HEK293 (cell line): ENCODE measurements around the gene CRTC1.

Experiments
- CTCF ChIA-PET: fragments of 350-600 bp; formaldehyde crosslinking; extraction: SDS; loops from one replicate; lab custom pipeline; 2021; ENCODE audit warnings: antibody characterized with exemption; lab: Yijun Ruan, JAX
- POLR2A ChIA-PET: fragments of 300-600 bp; formaldehyde crosslinking; extraction: SDS; loops from one replicate; lab custom pipeline; 2020; ENCODE audit warnings: antibody characterized with exemption, inconsistent platforms; lab: Yijun Ruan, JAX
- H3K27ac ChIP-seq: fragments of 200-500 bp; sonication (Bioruptor generic); 2 replicates; pipeline ENCODE4 v1.5.1; 2014; ENCODE audit warnings: low read depth, low read length, control low read depth, inconsistent platforms; ENCODE audit errors: extremely low read depth
- H3K36me3 ChIP-seq, 2 experiments: fragments of 200-500 bp in 1 of 2; sonication (Bioruptor generic) in 1 of 2; 1 replicate in 1 of 2; 2 replicates in 1 of 2; pipeline ENCODE4 v1.5.1; 2014 to 2017; ENCODE audit warnings: inconsistent platforms in 2 of 2, low read length in 2 of 2; ENCODE audit not compliant: control insufficient read depth in 2 of 2, insufficient read depth in 1 of 2
- H3K4me1 ChIP-seq: fragments of 200-500 bp; sonication (Bioruptor generic); 2 replicates; pipeline ENCODE4 v1.5.1; 2014; ENCODE audit warnings: mild to moderate bottlenecking, low read length, inconsistent platforms; ENCODE audit not compliant: control insufficient read depth, insufficient read depth
- H3K4me3 ChIP-seq: 2 replicates; pipeline ENCODE4 v1.5.1; 2011; ENCODE audit warnings: low read depth, mild to moderate bottlenecking, control low read depth, low read length, moderate library complexity
- H3K9me3 ChIP-seq: fragments of 200-500 bp; sonication (Bioruptor generic); 2 replicates; pipeline ENCODE4 v1.5.1; 2014; ENCODE audit warnings: low read depth, low read length, inconsistent platforms; ENCODE audit not compliant: control insufficient read depth, insufficient read depth
- GLI4 ChIP-seq: fragments of 450-650 bp; formaldehyde crosslinking; IDR thresholded peaks from 2 replicates; pipeline ENCODE4 v1.5.1; 2016; ENCODE audit warnings: missing biosample characterization, missing genetic modification characterization
- KLF7 ChIP-seq: fragments of 450-650 bp; formaldehyde crosslinking; IDR thresholded peaks from 2 replicates; pipeline ENCODE4 v1.5.1; 2016; ENCODE audit warnings: missing biosample characterization, missing genetic modification characterization, borderline replicate concordance
- MZF1 ChIP-seq: fragments of 450-650 bp; formaldehyde crosslinking; IDR thresholded peaks from 2 replicates; pipeline ENCODE4 v1.5.1; 2017; ENCODE audit warnings: missing biosample characterization, missing genetic modification characterization, borderline replicate concordance
- RBAK ChIP-seq: fragments of 450-650 bp; formaldehyde crosslinking; IDR thresholded peaks from 2 replicates; pipeline ENCODE4 v1.5.1; 2016; ENCODE audit warnings: missing biosample characterization, missing genetic modification characterization
- ZNF175 ChIP-seq: fragments of 450-650 bp; formaldehyde crosslinking; IDR thresholded peaks from 2 replicates; pipeline ENCODE4 v1.5.1; 2016; ENCODE audit warnings: missing biosample characterization, missing genetic modification characterization
- ZNF561 ChIP-seq: fragments of 450-650 bp; IDR thresholded peaks from 2 replicates; pipeline ENCODE4 v1.5.1; 2018; ENCODE audit warnings: missing biosample characterization, missing genetic modification characterization, borderline replicate concordance
- ZNF654 ChIP-seq: fragments of 450-650 bp; formaldehyde crosslinking; IDR thresholded peaks from 2 replicates; pipeline ENCODE4 v1.5.1; 2016; ENCODE audit warnings: low read depth, missing biosample characterization, missing genetic modification characterization
- ZNF660 ChIP-seq: fragments of 450-650 bp; IDR thresholded peaks from 2 replicates; pipeline ENCODE4 v1.5.1; 2018; ENCODE audit warnings: missing biosample characterization, mild to moderate bottlenecking, missing genetic modification characterization
- TF ChIP-seq, protein P1 (sequence below): fragments of 450-650 bp; IDR thresholded peaks from 2 replicates; pipeline ENCODE4 v1.5.1; 2018; ENCODE audit warnings: missing biosample characterization, mild to moderate bottlenecking, missing genetic modification characterization
- TF ChIP-seq, protein P2 (sequence below): fragments of 450-650 bp; formaldehyde crosslinking; IDR thresholded peaks from 2 replicates; pipeline ENCODE4 v1.5.1; 2017; ENCODE audit warnings: missing biosample characterization, mild to moderate bottlenecking, missing genetic modification characterization, moderate library complexity
- TF ChIP-seq, protein P3 (sequence below): fragments of 450-650 bp; formaldehyde crosslinking; IDR thresholded peaks from 2 replicates; pipeline ENCODE4 v1.5.1; 2016; ENCODE audit warnings: missing biosample characterization, missing genetic modification characterization

CRTC1 gene

DNA sequence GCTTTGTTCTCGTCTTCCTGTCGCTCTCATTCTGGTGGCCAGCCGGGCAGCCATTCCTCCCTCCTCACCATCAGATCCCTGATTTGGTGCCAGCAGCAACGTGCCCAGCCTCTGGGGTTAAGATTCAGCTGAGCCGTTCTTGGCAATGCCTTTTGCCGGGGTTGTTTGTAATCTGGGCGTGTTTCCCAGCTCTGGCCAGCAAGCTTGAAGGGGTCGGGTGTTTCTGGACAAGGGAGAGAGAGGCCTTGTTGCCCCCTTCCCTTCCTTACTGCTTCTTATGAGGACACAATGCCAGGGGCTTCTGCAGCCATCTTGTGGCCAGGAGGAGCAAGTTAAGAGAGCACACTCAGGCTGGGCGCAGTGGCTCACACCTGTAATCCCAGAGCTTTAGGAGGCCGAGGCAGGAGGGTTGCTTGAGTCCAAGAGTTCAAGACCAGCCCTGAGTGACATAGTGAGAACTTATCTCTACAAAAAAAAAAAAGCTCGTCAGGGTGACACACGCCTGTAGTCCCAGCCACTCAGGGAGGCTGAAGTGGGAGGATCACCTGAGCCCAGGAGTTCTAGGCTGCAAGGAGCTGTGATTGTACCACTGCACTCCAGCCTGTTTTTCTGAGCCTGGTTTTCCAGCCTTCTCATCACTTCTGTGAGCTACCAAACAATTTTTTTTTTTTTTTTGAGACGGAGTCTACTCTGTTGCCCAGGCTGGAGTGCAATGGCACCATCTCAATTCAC is 10.7 kb upstream of the CRTC1 start:
- Histone ChIP-seq H3K9me3 (no peaks in the 10 kb centered on the region), H3K4me3 (no peak overlapping the region), H3K36me3 (peaks cover 0 to 22% of the 10 kb centered on the region in 2 experiments; a peak in 1 of 3 replicates), H3K4me1 (no peaks in the 10 kb centered on the region), H3K27ac (no peak overlapping the region)
- POLR2A ChIA-PET: interaction anchor here (0.6 to 1.0 kb wide), 3 partner anchors 79 to 118 kb away, joined by 3 to 9 read pairs (median 4); no protein-coding TSS in a partner anchor
- CTCF ChIA-PET: interaction anchor here (0.5 to 0.6 kb wide), 3 partner anchors 163 to 1243 kb away, joined by 3 to 7 read pairs (median 3); no protein-coding TSS in a partner anchor
- TF ChIP-seq ZNF175: no peak
- TF ChIP-seq, protein P1, sequence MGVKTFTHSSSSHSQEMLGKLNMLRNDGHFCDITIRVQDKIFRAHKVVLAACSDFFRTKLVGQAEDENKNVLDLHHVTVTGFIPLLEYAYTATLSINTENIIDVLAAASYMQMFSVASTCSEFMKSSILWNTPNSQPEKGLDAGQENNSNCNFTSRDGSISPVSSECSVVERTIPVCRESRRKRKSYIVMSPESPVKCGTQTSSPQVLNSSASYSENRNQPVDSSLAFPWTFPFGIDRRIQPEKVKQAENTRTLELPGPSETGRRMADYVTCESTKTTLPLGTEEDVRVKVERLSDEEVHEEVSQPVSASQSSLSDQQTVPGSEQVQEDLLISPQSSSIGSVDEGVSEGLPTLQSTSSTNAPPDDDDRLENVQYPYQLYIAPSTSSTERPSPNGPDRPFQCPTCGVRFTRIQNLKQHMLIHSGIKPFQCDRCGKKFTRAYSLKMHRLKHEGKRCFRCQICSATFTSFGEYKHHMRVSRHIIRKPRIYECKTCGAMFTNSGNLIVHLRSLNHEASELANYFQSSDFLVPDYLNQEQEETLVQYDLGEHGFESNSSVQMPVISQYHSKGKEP (tag by site-specific recombination): no peak
- TF ChIP-seq, protein P2, sequence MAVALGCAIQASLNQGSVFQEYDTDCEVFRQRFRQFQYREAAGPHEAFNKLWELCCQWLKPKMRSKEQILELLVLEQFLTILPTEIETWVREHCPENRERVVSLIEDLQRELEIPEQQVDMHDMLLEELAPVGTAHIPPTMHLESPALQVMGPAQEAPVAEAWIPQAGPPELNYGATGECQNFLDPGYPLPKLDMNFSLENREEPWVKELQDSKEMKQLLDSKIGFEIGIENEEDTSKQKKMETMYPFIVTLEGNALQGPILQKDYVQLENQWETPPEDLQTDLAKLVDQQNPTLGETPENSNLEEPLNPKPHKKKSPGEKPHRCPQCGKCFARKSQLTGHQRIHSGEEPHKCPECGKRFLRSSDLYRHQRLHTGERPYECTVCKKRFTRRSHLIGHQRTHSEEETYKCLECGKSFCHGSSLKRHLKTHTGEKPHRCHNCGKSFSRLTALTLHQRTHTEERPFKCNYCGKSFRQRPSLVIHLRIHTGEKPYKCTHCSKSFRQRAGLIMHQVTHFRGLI (tag by site-specific recombination): no peak

DNA sequence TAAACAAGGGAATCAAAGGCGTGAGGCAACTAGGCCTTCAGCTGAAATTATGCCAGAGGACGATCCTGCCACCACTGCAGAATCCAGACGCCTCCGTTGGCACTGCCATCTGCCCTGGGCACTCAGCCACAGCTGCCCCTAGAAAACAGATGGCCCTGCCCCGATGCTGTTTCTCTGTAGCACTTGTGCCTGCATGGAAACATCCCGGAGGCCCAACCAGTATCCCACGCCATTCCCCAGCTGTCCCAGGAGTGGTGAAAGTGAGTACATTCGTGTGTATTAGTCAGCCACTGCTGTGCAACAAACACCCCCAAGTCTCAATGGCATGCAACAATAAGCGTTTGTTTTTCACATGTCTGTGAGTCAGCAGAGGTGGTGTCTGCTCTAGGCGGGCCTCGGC is 8.9 kb upstream of the CRTC1 start:
- Histone ChIP-seq H3K4me1 (no peaks in the 10 kb centered on the region), H3K36me3 (peaks cover 0 to 5% of the 10 kb centered on the region in 2 experiments; a peak in 1 of 3 replicates), H3K4me3 (no peak overlapping the region), H3K9me3 (no peaks in the 10 kb centered on the region), H3K27ac (no peak overlapping the region)
- ChIA-PET POLR2A (interaction anchor here (0.7 kb wide), 2 partner anchors 80 to 142 kb away, joined by 3 read pairs; no protein-coding TSS in a partner anchor), CTCF (interaction anchor here (0.7 to 1.4 kb wide), 2 partner anchors 26 to 132 kb away, joined by 3 read pairs; no protein-coding TSS in a partner anchor)
- TF ChIP-seq RBAK (tag by site-specific recombination) (peak; percentile 99), GLI4 (tag by site-specific recombination) (no peak), MZF1 (tag by site-specific recombination) (no peak), KLF7 (tag by site-specific recombination) (no peak)

DNA sequence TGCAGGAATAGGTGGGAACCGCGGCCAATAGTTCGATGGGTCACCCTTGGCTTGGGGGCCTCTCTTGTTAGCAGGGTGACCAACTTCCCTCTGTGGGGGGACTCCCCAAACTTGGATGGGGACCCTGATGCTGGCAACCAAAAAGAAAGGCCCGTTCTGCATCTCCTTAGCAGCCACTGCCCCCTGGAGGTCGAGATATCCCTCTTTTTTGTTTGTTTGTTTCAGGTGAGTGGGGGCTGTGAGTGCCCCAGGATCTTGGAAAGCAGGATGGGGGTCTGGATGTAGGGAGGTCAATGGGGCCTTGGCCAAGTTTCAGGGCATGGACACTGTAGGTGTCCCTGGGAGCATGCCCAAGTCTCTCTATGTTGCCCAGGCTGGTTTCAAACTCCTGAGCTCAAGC is 7.7 kb upstream of the CRTC1 start:
- CTCF ChIA-PET: interaction anchor here (0.7 to 2.4 kb wide), 8 partner anchors 82 to 439 kb away, joined by 3 to 14 read pairs (median 6); partner anchors contain the start of gene REX1BD
- H3K4me3 ChIP-seq: no peak overlapping the region
- H3K9me3 ChIP-seq: no peaks in the 10 kb centered on the region
- no peak overlapping the region for H3K27ac ChIP-seq
- no peaks in the 10 kb centered on the region for H3K4me1 ChIP-seq
- POLR2A ChIA-PET: interaction anchor here (1.5 kb wide), 1 partner anchor 104 kb away, joined by 3 read pairs; the partner anchor contains the start of gene UBA52
- H3K36me3 ChIP-seq: peaks cover 0 to 2% of the 10 kb centered on the region in 2 experiments; a peak in 1 of 3 replicates
- TF ChIP-seq ZNF561 (tag by site-specific recombination): no peak
- no peak for TF ChIP-seq ZNF660 (tag by site-specific recombination)
- TF ChIP-seq, protein P3, sequence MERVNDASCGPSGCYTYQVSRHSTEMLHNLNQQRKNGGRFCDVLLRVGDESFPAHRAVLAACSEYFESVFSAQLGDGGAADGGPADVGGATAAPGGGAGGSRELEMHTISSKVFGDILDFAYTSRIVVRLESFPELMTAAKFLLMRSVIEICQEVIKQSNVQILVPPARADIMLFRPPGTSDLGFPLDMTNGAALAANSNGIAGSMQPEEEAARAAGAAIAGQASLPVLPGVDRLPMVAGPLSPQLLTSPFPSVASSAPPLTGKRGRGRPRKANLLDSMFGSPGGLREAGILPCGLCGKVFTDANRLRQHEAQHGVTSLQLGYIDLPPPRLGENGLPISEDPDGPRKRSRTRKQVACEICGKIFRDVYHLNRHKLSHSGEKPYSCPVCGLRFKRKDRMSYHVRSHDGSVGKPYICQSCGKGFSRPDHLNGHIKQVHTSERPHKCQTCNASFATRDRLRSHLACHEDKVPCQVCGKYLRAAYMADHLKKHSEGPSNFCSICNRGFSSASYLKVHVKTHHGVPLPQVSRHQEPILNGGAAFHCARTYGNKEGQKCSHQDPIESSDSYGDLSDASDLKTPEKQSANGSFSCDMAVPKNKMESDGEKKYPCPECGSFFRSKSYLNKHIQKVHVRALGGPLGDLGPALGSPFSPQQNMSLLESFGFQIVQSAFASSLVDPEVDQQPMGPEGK (tag by site-specific recombination): peak; percentile 55; the same call in 1 of the 2 replicates
- peak; percentile 45 for TF ChIP-seq ZNF654 (tag by site-specific recombination)
